Gastrocnemius medialis (tissue), 4 donors: ENCODE results near the gene KAZN. TPM values are rescaled to one million over a fixed set of nuclear protein-coding genes. Genes with fewer than 3 reads are reported as not detected.

Experiments used
- ATAC-seq, 2 donors: fragments of 150-250 bp; one replicate each; pipeline ENCODE4 v1.9.1; 2016
- DNase-seq, 2 donors: peaks; one replicate each; pipeline ENCODE4 v3.0.0-alpha.2; 2019
- H3K27ac ChIP-seq, 4 donors: fragments of 200-600 bp; sonication (generic); 1 replicate in 1 of 4; 2 replicates in 3 of 4; pipeline ENCODE4 v1.5.1; 2016 to 2018; ENCODE audit warnings: mild to moderate bottlenecking in 2 of 4, moderate library complexity in 1 of 4
- H3K27me3 ChIP-seq, 3 donors: fragments of 200-600 bp; sonication (generic) in 2 of 3; 1 replicate in 1 of 3; 2 replicates in 2 of 3; pipeline versions ENCODE4 v1.5.1 to v1.6.0; 2016 to 2019; ENCODE audit warnings: mild to moderate bottlenecking in 1 of 3, moderate library complexity in 1 of 3
- H3K36me3 ChIP-seq, 2 donors: fragments of 200-600 bp; sonication (generic) in 1 of 2; one replicate each; pipeline ENCODE4 v1.5.1; 2017 to 2018
- H3K4me1 ChIP-seq, 2 donors: fragments of 200-600 bp; sonication (generic) in 1 of 2; one replicate each; pipeline ENCODE4 v1.5.1; 2016 to 2017; ENCODE audit warnings: mild to moderate bottlenecking in 2 of 2
- H3K4me3 ChIP-seq, 4 donors: fragments of 200-600 bp; sonication (generic) in 3 of 4; 1 replicate in 1 of 4; 2 replicates in 3 of 4; pipeline ENCODE4 v1.5.1; 2016 to 2019; ENCODE audit warnings: mild to moderate bottlenecking in 2 of 4
- H3K9me3 ChIP-seq, 3 donors: fragments of 200-600 bp; sonication (generic) in 2 of 3; 1 replicate in 1 of 3; 2 replicates in 2 of 3; pipeline ENCODE4 v1.5.1; 2016 to 2019
- CTCF ChIP-seq, 5 experiments: fragments of 450-650 bp in 3 of 5; fragments of 200-600 bp in 2 of 5; sonication (generic) in 2 of 5; IDR thresholded peaks in 4 of 5; conservative IDR thresholded peaks in 1 of 5; 1 replicate in 4 of 5; 2 replicates in 1 of 5; pipeline ENCODE4 v1.5.1; 2016 to 2019; ENCODE audit warnings: antibody characterized with exemption in 5 of 5, mild to moderate bottlenecking in 3 of 5, moderate library complexity in 3 of 5
- POLR2A ChIP-seq, 2 donors: fragments of 450-650 bp; IDR thresholded peaks; one replicate each; pipeline ENCODE4 v1.6.1; 2017; ENCODE audit warnings: antibody characterized with exemption in 2 of 2, mild to moderate bottlenecking in 2 of 2, moderate library complexity in 2 of 2
- in situ Hi-C, 4 donors: fragments of 200-750 bp; cut with MboI; loops; one replicate each; pipeline versions ENCODE4 v1.15.0 to v1.8.0; 2017; ENCODE audit warnings: low sequenced_read_pairs in 4 of 4
- intact Hi-C: fragments of 100-400 bp; cut with DNase I; formaldehyde crosslinking; loops from one replicate; pipeline ENCODE4 v1.15.1; 2023; ENCODE audit warnings: low total_unique reads
- total RNA-seq, 4 donors: library from RNA; depleted of rRNA; stranded (reverse); fragments of >200 nt; gene quantifications; one replicate each; pipeline versions ENCODE4 v1.1.0 to v1.2.3, GENCODE V29; 2016

KAZN gene
- total RNA-seq, 4 donors from 2014 or later, result 0.05 to 2.2 (median 1.00) TPM

GRCh38 chr1:15051882-15052528, 453.5 kb downstream of the KAZN start:
- intact Hi-C loops (no loop called here), in situ Hi-C loops (no loop called here)
- Histone ChIP-seq H3K4me3 (no peak overlapping the region), H3K27ac (no peak overlapping the region), H3K27me3 (no peaks in the 10 kb centered on the region), H3K4me1 (no peaks in the 10 kb centered on the region), H3K36me3 (no peaks in the 10 kb centered on the region), H3K9me3 (no peaks in the 10 kb centered on the region)
- DNase-seq (no peak), ATAC-seq (no peak)
- TF ChIP-seq CTCF (IDR thresholded peaks at IDR 0.05 in 4 of 5, conservative IDR thresholded peaks at IDR 0.05 in 1 of 5) (no peak), POLR2A (IDR thresholded peaks at IDR 0.05) (no peak)

- TF ChIP-seq POLR2A (IDR thresholded peaks at IDR 0.05) (no peak), CTCF (IDR thresholded peaks at IDR 0.05 in 4 of 5, conservative IDR thresholded peaks at IDR 0.05 in 1 of 5) (no peak)
- in situ Hi-C loops, result no loop called here
- Histone ChIP-seq H3K9me3 (no peaks in the 10 kb centered on the region), H3K4me3 (no peak overlapping the region), H3K27me3 (no peaks in the 10 kb centered on the region), H3K27ac (no peak overlapping the region), H3K4me1 (no peaks in the 10 kb centered on the region), H3K36me3 (no peaks in the 10 kb centered on the region)
- intact Hi-C loops, result no loop called here
- ATAC-seq (no peak), DNase-seq (no peak)
Observed at GRCh38 chr1:15053153-15053552, 454.7 kb downstream of the KAZN start.

GRCh38 chr1:15055736-15056415, 457.4 kb downstream of the KAZN start:
- in situ Hi-C loops (no loop called here), intact Hi-C loops (no loop called here)
- H3K36me3 ChIP-seq, result no peaks in the 10 kb centered on the region
- no peaks in the 10 kb centered on the region for H3K4me1 ChIP-seq
- H3K27ac ChIP-seq, result no peak overlapping the region
- ATAC-seq (no peak), DNase-seq (no peak)
- no peaks in the 10 kb centered on the region for H3K27me3 ChIP-seq
- H3K9me3 ChIP-seq, result no peaks in the 10 kb centered on the region
- TF ChIP-seq CTCF (IDR thresholded peaks at IDR 0.05 in 4 of 5, conservative IDR thresholded peaks at IDR 0.05 in 1 of 5), result no peak
- no peak for TF ChIP-seq POLR2A (IDR thresholded peaks at IDR 0.05)
- no peak overlapping the region for H3K4me3 ChIP-seq

GRCh38 chr1:15056515-15057285, 458.2 kb downstream of the KAZN start:
- ATAC-seq (no peak), DNase-seq (no peak)
- intact Hi-C loops (no loop called here), in situ Hi-C loops (no loop called here)
- no peaks in the 10 kb centered on the region for H3K27me3 ChIP-seq
- no peak overlapping the region for H3K27ac ChIP-seq
- no peak overlapping the region for H3K4me3 ChIP-seq
- no peaks in the 10 kb centered on the region for H3K4me1 ChIP-seq
- H3K36me3 ChIP-seq, result no peaks in the 10 kb centered on the region
- H3K9me3 ChIP-seq, result no peaks in the 10 kb centered on the region
- TF ChIP-seq POLR2A (IDR thresholded peaks at IDR 0.05) (no peak), CTCF (IDR thresholded peaks at IDR 0.05 in 4 of 5, conservative IDR thresholded peaks at IDR 0.05 in 1 of 5) (no peak)
